Activated CD4-positive, alpha-beta T cell treated with anti-CD3 and anti-CD28 coated beads, Interleukin-2, amount 10 ng/mL, durations not matched to agents 24 days and 14 days (primary cell): ENCODE data around the gene USP2. TPM values are rescaled to one million over a fixed set of nuclear protein-coding genes. Genes with fewer than 3 reads are reported as not detected.

ENCODE experiments used
- DNase-seq: peaks from one replicate; pipeline ENCODE4 v3.0.0; 2022
- H3K27ac Mint-ChIP-seq: one replicate; pipeline ENCODE4 v1.8.0; 2022; ENCODE audit warnings: mild to moderate bottlenecking, mixed read lengths
- H3K27me3 Mint-ChIP-seq: one replicate; pipeline ENCODE4 v1.8.0; 2022; ENCODE audit warnings: mixed read lengths
- H3K36me3 Mint-ChIP-seq: one replicate; pipeline ENCODE4 v1.8.0; 2022; ENCODE audit warnings: low read depth, mild to moderate bottlenecking, mixed read lengths
- H3K4me1 Mint-ChIP-seq: one replicate; pipeline ENCODE4 v1.8.0; 2021; ENCODE audit warnings: mixed read lengths
- H3K4me3 Mint-ChIP-seq: one replicate; pipeline ENCODE4 v1.8.0; 2022; ENCODE audit warnings: mild to moderate bottlenecking, moderate library complexity, mixed read lengths
- H3K9me3 Mint-ChIP-seq: one replicate; pipeline ENCODE4 v1.8.0; 2021; ENCODE audit warnings: mixed read lengths
- intact Hi-C: fragments of 100-400 bp; cut with micrococcal nuclease; formaldehyde crosslinking; loops from one replicate; pipeline ENCODE4 v1.15.1; 2023
- total RNA-seq: library from RNA; stranded (reverse); gene quantifications from 2 replicates; pipeline ENCODE4 v1.2.3, GENCODE V29; 2022

The USP2 gene
- total RNA-seq, 1 donor from 2014 or later: 0.35 TPM

- H3K4me3 Mint-ChIP-seq: peak overlapping the region; percentile 87
- intact Hi-C loops: loop anchor here (1.0 kb wide), 3 partner anchors 18 to 118 kb away; partner anchors contain the start of gene USP2
- peak; percentile 92 for DNase-seq
- peak overlapping the region; percentile 76 for H3K27ac Mint-ChIP-seq
- peaks cover 5% of the 10 kb centered on the region for H3K4me1 Mint-ChIP-seq
- no peaks in the 10 kb centered on the region for H3K36me3 Mint-ChIP-seq
- H3K9me3 Mint-ChIP-seq: no peaks in the 10 kb centered on the region
- peaks cover 39% of the 10 kb centered on the region for H3K27me3 Mint-ChIP-seq
Measured at GRCh38 chr11:119356349-119357031, 25.0 kb downstream of the USP2 start.

DNA sequence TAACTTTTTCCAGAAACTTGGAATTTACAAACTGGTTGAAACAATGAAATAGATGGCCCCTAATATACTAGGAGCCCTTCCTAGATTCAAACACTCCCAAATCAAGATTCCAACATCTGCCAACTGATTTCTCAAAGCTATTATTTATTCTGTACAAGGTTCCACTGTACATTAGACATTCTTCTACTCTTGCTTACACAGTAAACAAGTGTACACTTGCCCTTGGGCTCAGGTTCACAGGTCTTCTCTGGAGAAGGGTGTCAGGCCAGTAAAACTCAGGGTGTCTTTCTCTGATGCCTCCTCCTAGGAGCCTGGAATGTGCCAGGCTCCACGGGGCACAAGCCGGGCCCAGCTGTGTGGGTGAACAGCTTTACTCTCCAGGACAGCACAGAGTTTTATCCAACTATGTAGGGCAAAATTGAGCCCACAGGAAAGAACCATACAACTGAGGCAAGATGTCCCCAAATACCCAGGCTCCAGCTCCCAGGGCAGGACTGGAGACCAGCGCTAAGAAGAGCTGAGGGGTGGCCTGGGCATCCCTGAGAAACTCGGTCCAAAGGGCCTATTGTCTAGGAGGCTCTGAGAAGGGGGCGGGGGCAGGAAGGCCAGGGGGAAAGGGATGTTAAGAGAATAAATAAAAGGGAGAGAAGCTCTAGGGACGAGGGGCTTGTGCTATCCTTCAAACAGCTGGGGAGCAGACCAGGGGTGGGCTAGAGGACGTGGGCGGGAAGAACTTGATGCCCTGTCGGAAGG lies 26.2 kb downstream of the USP2 start:
- peak overlapping the region; percentile 87 for H3K4me3 Mint-ChIP-seq
- H3K27me3 Mint-ChIP-seq: peaks cover 44% of the 10 kb centered on the region
- DNase-seq: no peak
- peaks cover 5% of the 10 kb centered on the region for H3K4me1 Mint-ChIP-seq
- no peaks in the 10 kb centered on the region for H3K9me3 Mint-ChIP-seq
- intact Hi-C loops: no loop called here
- no peaks in the 10 kb centered on the region for H3K36me3 Mint-ChIP-seq
- no peak overlapping the region for H3K27ac Mint-ChIP-seq

- no peak for DNase-seq
- Mint-ChIP-seq H3K4me3 (no peak overlapping the region), H3K27ac (no peak overlapping the region), H3K27me3 (peaks cover 40% of the 10 kb centered on the region), H3K9me3 (no peaks in the 10 kb centered on the region), H3K36me3 (no peaks in the 10 kb centered on the region), H3K4me1 (peaks cover 9% of the 10 kb centered on the region)
- intact Hi-C loops: no loop called here
Measured at GRCh38 chr11:119352857-119353260, 28.6 kb downstream of the USP2 start.

DNA sequence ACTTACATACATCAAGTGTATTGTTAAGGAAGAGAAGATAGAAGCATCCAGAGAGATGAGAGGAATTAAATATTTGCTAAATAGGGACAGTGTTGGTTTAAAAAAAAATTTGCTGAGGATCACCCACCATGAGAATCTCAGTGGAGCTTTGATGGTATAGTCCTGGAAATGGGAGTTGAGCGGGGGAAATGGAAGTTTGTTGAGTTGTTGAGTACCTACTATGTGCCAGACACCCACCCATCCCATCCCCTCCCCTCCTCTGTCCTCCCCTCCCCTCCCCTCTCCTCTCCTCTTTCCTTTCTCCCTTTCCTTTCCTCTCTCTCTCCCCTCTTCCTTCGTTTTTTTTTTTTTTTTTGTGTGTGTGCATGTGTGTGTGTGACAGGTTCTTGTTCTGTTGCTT lies 30.3 kb downstream of the USP2 start:
- Mint-ChIP-seq H3K4me1 (peaks cover 5% of the 10 kb centered on the region), H3K36me3 (no peaks in the 10 kb centered on the region), H3K9me3 (no peaks in the 10 kb centered on the region), H3K27ac (no peak overlapping the region), H3K4me3 (no peak overlapping the region), H3K27me3 (peaks cover 41% of the 10 kb centered on the region)
- no peak for DNase-seq
- intact Hi-C loops: no loop called here

DNA sequence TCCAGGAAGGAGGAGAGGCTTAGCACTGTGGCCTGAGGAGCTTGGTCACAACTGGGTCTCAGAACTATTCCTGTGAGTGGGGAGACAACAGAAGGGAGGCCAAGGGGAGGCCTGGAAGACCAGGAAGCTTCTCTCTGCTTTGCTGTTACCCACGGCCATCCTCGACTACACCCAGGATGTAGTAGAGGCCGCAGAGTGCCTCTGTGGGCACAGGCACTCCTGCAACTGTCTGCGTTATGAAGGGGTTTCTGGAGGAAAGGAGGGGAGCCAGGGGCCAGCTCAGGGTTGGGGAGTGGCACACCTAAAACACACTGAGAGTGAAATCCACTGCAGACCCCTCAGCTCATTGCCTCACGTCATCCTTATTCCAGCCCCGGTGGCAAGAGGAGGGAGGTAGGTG lies 31.2 kb downstream of the USP2 start:
- no peaks in the 10 kb centered on the region for H3K9me3 Mint-ChIP-seq
- intact Hi-C loops: no loop called here
- H3K4me3 Mint-ChIP-seq: no peak overlapping the region
- peaks cover 37% of the 10 kb centered on the region for H3K27me3 Mint-ChIP-seq
- H3K4me1 Mint-ChIP-seq: peaks cover 4% of the 10 kb centered on the region
- no peak for DNase-seq
- H3K27ac Mint-ChIP-seq: no peak overlapping the region
- H3K36me3 Mint-ChIP-seq: no peaks in the 10 kb centered on the region

GRCh38 chr11:119347940-119348605 lies 33.4 kb downstream of the USP2 start:
- Mint-ChIP-seq H3K9me3 (no peaks in the 10 kb centered on the region), H3K27me3 (peaks cover 35% of the 10 kb centered on the region), H3K27ac (no peak overlapping the region), H3K4me3 (no peak overlapping the region), H3K36me3 (no peaks in the 10 kb centered on the region), H3K4me1 (peaks cover 4% of the 10 kb centered on the region)
- intact Hi-C loops: no loop called here
- no peak for DNase-seq

- Mint-ChIP-seq H3K4me1 (peaks cover 4% of the 10 kb centered on the region), H3K36me3 (no peaks in the 10 kb centered on the region), H3K9me3 (no peaks in the 10 kb centered on the region), H3K27ac (no peak overlapping the region), H3K27me3 (peaks cover 37% of the 10 kb centered on the region), H3K4me3 (no peak overlapping the region)
- intact Hi-C loops: no loop called here
- no peak for DNase-seq
Measured at GRCh38 chr11:119347242-119347641, 34.2 kb downstream of the USP2 start.

DNA sequence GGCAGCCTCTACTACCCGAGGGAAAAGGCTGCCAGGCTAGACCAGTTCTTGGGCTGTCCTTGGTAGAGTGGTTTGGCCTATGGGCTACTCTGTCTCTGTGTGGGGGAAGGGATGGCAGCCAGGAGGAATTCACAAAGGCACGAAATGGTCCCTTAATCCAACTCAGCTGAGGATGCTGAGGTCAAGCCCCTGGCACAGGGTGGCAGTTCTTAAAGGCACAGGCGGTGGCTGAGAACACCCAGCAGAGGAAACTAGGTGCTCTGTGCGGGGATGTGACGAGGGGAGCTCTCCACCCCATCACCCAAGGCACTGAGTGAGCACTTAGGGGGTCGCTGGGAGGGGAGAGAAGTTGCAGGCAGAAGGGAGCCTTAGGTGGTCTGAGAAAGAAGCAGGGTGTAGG lies 34.9 kb downstream of the USP2 start, which contains the start of gene MFRP:
TSS of gene MFRP (minus strand) at position 101 of the 400 bp plus-strand sequence. CDS start 192 bp downstream, outside the sequence.
- Mint-ChIP-seq H3K27me3 (peaks cover 38% of the 10 kb centered on the region), H3K9me3 (no peaks in the 10 kb centered on the region), H3K4me3 (no peak within 1 kb of the TSS), H3K36me3 (no peaks in the 10 kb centered on the region), H3K27ac (no peak within 1 kb of the TSS), H3K4me1 (peaks cover 4% of the 10 kb centered on the region)
- intact Hi-C loops: no loop called here
- DNase-seq: no peak

- intact Hi-C loops: no loop called here
- no peak overlapping the region for H3K27ac Mint-ChIP-seq
- peaks cover 4% of the 10 kb centered on the region for H3K4me1 Mint-ChIP-seq
- no peak for DNase-seq
- no peaks in the 10 kb centered on the region for H3K36me3 Mint-ChIP-seq
- no peaks in the 10 kb centered on the region for H3K9me3 Mint-ChIP-seq
- H3K4me3 Mint-ChIP-seq: no peak overlapping the region
- peaks cover 41% of the 10 kb centered on the region for H3K27me3 Mint-ChIP-seq
Measured at GRCh38 chr11:119345685-119346084, 35.8 kb downstream of the USP2 start.

- peaks cover under 1% of the 10 kb centered on the region for H3K4me1 Mint-ChIP-seq
- H3K36me3 Mint-ChIP-seq: no peaks in the 10 kb centered on the region
- no peaks in the 10 kb centered on the region for H3K9me3 Mint-ChIP-seq
- H3K27me3 Mint-ChIP-seq: peaks cover 42% of the 10 kb centered on the region
- H3K4me3 Mint-ChIP-seq: no peak overlapping the region
- H3K27ac Mint-ChIP-seq: no peak overlapping the region
- no peak for DNase-seq
- intact Hi-C loops: no loop called here
Measured at GRCh38 chr11:119344291-119345010, 37.0 kb downstream of the USP2 start.

DNA sequence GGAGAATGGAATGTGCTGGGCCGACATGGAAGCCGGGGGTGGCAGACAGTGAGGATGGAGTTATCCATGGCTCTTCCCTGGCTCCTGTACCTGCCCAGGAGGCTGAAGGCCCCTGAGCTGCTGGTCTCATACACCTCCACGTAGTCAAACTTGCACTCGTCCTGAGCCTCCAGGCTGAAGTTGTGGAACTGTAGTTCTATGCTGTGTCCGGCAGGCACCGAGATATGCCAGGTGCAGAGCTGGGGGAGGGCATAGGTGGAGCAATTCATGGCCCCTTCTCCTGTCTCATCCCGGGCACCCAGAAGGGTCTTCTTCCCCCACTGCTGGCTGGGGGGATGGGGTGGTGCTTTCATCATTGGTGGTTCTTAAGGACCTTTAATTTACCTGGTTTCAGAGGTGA lies 37.8 kb downstream of the USP2 start:
- Mint-ChIP-seq H3K9me3 (no peaks in the 10 kb centered on the region), H3K36me3 (peaks cover 2% of the 10 kb centered on the region), H3K27ac (no peak overlapping the region), H3K4me3 (no peak overlapping the region), H3K27me3 (peaks cover 50% of the 10 kb centered on the region), H3K4me1 (peaks cover 3% of the 10 kb centered on the region)
- no peak for DNase-seq
- intact Hi-C loops: no loop called here

GRCh38 chr11:119342362-119343130 lies 38.9 kb downstream of the USP2 start:
- intact Hi-C loops: no loop called here
- Mint-ChIP-seq H3K27ac (no peak overlapping the region), H3K27me3 (peaks cover 53% of the 10 kb centered on the region), H3K4me1 (peaks cover 8% of the 10 kb centered on the region), H3K36me3 (peaks cover 5% of the 10 kb centered on the region), H3K9me3 (no peaks in the 10 kb centered on the region), H3K4me3 (no peak overlapping the region)
- no peak for DNase-seq

DNA sequence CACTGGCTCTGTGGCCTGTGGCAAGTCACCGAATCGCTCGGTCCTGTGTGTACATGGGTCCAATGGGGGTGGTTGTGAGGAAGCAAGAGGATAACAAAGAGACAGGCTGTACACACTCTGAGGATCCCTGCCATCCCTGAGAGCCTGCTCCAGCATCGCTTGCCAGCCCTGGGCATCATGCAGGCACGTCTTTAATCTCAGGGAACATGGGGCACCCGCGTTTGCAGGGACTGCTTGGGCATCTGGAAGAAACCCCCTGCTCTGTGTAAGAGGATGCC lies 39.5 kb downstream of the USP2 start:
- Mint-ChIP-seq H3K27me3 (peaks cover 49% of the 10 kb centered on the region), H3K27ac (no peak overlapping the region)
- intact Hi-C loops: no loop called here

More for the DNA sequence above, 39.5 kb downstream of the USP2 start:
- Mint-ChIP-seq H3K9me3 (no peaks in the 10 kb centered on the region), H3K36me3 (peaks cover 6% of the 10 kb centered on the region), H3K4me1 (peaks cover 10% of the 10 kb centered on the region), H3K4me3 (no peak overlapping the region)
- DNase-seq: no peak
